ENCODE results near the gene C4orf51.

Gene C4orf51

GRCh38 chr4:145719752-145720624 is 40.0 kb downstream of the C4orf51 start:
- peak; percentile 60 for DNase-seq (ENCODE audit: low spot score)
- in situ Hi-C loops (cut with MboI; ENCODE audit: low sequenced_read_pairs, unreplicated experiment), result no loop called here

GRCh38 chr4:145720656-145721055 is 40.7 kb downstream of the C4orf51 start:
- TF ChIP-seq CTCF (IDR thresholded peaks at IDR 0.05; ENCODE audit: borderline replicate concordance, control extremely low read depth, extremely low read depth, insufficient read depth, missing control alignments), result no peak
- in situ Hi-C loops (cut with MboI; ENCODE audit: low sequenced_read_pairs, unreplicated experiment), result no loop called here
- DNase-seq (ENCODE audit: low spot score), result no peak

More at GRCh38 chr4:145719752-145720624, 40.0 kb downstream of the C4orf51 start:
- TF ChIP-seq CTCF (IDR thresholded peaks at IDR 0.05; ENCODE audit: borderline replicate concordance, control extremely low read depth, extremely low read depth, insufficient read depth, missing control alignments), result no peak

DNA sequence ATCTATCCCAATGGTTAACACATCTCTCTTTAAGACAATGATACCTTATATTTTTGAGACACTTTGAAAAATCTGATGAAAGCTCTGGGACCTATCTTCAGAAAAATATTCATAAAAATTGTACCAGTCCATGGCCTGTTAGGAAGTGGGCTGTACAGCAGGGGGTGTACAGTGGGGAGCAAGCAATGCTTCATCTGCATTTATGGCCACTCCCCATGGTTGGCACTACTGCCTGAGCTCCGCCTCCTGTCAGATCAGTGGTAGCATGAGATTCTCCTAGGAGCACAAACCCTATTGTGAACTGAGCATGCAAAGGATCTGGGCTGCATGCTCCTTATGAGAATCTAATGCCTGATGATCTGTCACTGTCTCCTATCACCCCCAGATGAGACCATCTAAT is 42.6 kb downstream of the C4orf51 start:
- no peak for TF ChIP-seq CTCF (IDR thresholded peaks at IDR 0.05; ENCODE audit: borderline replicate concordance, control extremely low read depth, extremely low read depth, insufficient read depth, missing control alignments)
- in situ Hi-C loops (cut with MboI; ENCODE audit: low sequenced_read_pairs, unreplicated experiment), result no loop called here
- no peak for DNase-seq (ENCODE audit: low spot score)

DNA sequence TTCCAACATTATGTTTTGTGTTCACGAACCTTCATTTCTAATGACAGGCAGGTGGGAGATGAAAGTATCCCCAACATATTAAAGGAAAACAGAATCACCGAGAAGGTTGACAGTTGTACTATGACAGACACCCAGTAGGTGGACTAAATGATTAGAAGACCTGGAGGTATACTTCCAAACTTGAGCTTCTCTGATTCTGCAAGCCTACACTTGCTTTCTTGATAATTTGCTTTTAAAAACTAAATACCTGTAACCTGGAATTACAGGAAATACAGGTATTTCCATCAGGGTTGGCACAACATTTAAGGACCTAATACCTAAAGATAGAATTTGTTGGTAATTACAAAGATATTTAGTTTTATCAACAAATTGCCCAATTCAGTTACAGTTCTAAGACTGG is 43.4 kb downstream of the C4orf51 start:
- no peak for TF ChIP-seq CTCF (IDR thresholded peaks at IDR 0.05; ENCODE audit: borderline replicate concordance, control extremely low read depth, extremely low read depth, insufficient read depth, missing control alignments)
- in situ Hi-C loops (cut with MboI; ENCODE audit: low sequenced_read_pairs, unreplicated experiment), result no loop called here
- DNase-seq (ENCODE audit: low spot score), result no peak

DNA sequence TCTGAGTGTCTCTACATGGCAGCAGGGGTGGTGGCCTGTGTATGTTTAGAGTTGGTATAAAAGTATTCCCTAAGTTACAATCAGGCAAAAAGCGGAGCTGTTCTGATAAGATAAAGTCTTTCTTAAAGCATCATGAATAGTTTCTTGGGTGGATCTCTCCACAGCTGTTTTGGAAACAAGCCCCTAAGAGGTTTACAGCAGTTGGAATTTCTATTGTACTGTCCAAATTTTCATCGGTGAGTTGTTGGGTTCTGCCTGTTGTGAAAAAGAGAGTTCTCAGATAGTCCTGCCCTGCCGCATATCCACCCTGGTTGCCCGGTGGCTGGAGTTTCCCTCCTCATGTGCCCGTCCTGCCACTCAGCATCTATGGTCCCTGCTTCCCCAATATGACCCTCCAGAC is 50.1 kb downstream of the C4orf51 start:
- in situ Hi-C loops (cut with MboI; ENCODE audit: low sequenced_read_pairs, unreplicated experiment), result no loop called here
- no peak for DNase-seq (ENCODE audit: low spot score)
- no peak for TF ChIP-seq CTCF (IDR thresholded peaks at IDR 0.05; ENCODE audit: borderline replicate concordance, control extremely low read depth, extremely low read depth, insufficient read depth, missing control alignments)

GRCh38 chr4:145731028-145731427 is 51.1 kb downstream of the C4orf51 start:
- DNase-seq (ENCODE audit: low spot score), result no peak
- TF ChIP-seq CTCF (IDR thresholded peaks at IDR 0.05; ENCODE audit: borderline replicate concordance, control extremely low read depth, extremely low read depth, insufficient read depth, missing control alignments), result no peak
- in situ Hi-C loops (cut with MboI; ENCODE audit: low sequenced_read_pairs, unreplicated experiment), result no loop called here

Measured in GM13976 (cell line).